ENCODE data around the gene PRKCQ. TPM values are rescaled to one million over a fixed set of nuclear protein-coding genes. Genes with fewer than 3 reads are reported as not detected.

The PRKCQ gene
- total RNA-seq, 1 donor from 2014 or later: 3.5 TPM

DNA sequence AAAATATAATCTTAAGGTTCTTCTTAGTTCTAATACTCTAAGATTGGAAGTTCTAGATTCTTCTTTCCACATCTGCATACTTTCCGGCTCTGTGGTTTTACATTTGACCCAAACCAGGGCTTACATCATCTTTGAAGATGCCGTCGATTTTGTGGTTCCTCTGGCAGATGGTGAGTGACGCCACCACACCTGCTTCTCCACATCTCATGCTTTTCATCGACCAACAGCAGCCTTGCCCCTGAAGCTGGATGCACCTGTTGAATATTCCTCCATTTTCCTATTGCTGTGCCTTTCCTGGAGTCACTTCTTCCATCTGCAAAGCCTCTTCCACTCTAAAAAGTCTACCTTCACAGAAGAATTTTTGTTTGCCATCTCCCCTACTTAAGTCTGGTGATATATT, 121.3 kb downstream of the PRKCQ start:
- DNase-seq (ENCODE audit: low spot score): no peak
- H3K79me2 ChIP-seq (ENCODE audit: low read depth): no peaks in the 10 kb centered on the region
- no peaks in the 10 kb centered on the region for H3K9me3 ChIP-seq (ENCODE audit: low read depth)
- Mint-ChIP-seq H3K27ac (no peak overlapping the region), H3K36me3 (peaks cover 29% of the 10 kb centered on the region), H3K4me3 (no peak overlapping the region), H3K27me3 (ENCODE audit: insufficient read depth, low read depth) (peaks cover 6% of the 10 kb centered on the region), H3K9me3 (peaks cover 5% of the 10 kb centered on the region), H3K4me1 (no peaks in the 10 kb centered on the region)
- no peak overlapping the region for H3K27ac ChIP-seq
- TF ChIP-seq EZH2 (IDR thresholded peaks at IDR 0.05): no peak
- TF ChIP-seq EZH2phosphoT487 (IDR thresholded peaks at IDR 0.05): no peak
- no peak for TF ChIP-seq CTCF (IDR thresholded peaks at IDR 0.05)
- H3K4me2 ChIP-seq: no peak overlapping the region
- no peaks in the 10 kb centered on the region for H3K4me1 ChIP-seq
- no peaks in the 10 kb centered on the region for H3K36me3 ChIP-seq
- no peaks in the 10 kb centered on the region for H3F3A ChIP-seq (ENCODE audit: low read depth)
- no peaks in the 10 kb centered on the region for H4K20me1 ChIP-seq (ENCODE audit: low read depth)
- no peak overlapping the region for H2AFZ ChIP-seq (replicated peaks)
- H3K27me3 ChIP-seq: no peaks in the 10 kb centered on the region
- H3K4me3 ChIP-seq: no peak overlapping the region
- no peak overlapping the region for H3K9ac ChIP-seq

GRCh38 chr10:6457376-6457775, 122.7 kb downstream of the PRKCQ start:
- no peak overlapping the region for H3K4me2 ChIP-seq
- peaks cover 26% of the 10 kb centered on the region for H3K36me3 Mint-ChIP-seq
- H3K27me3 Mint-ChIP-seq (ENCODE audit: insufficient read depth, low read depth): peaks cover 6% of the 10 kb centered on the region
- TF ChIP-seq EZH2phosphoT487 (IDR thresholded peaks at IDR 0.05) (no peak), EZH2 (IDR thresholded peaks at IDR 0.05) (no peak), CTCF (IDR thresholded peaks at IDR 0.05) (no peak)
- no peak overlapping the region for H3K4me3 ChIP-seq
- no peak overlapping the region for H2AFZ ChIP-seq (replicated peaks)
- H3K27ac ChIP-seq: no peak overlapping the region
- DNase-seq (ENCODE audit: low spot score): no peak
- H3K4me3 Mint-ChIP-seq: no peak overlapping the region
- no peaks in the 10 kb centered on the region for H3K9me3 ChIP-seq (ENCODE audit: low read depth)
- no peak overlapping the region for H3K9ac ChIP-seq
- no peak overlapping the region for H3K27ac Mint-ChIP-seq
- no peaks in the 10 kb centered on the region for H4K20me1 ChIP-seq (ENCODE audit: low read depth)
- no peaks in the 10 kb centered on the region for H3K79me2 ChIP-seq (ENCODE audit: low read depth)
- no peaks in the 10 kb centered on the region for H3K4me1 ChIP-seq
- no peaks in the 10 kb centered on the region for H3F3A ChIP-seq (ENCODE audit: low read depth)
- no peaks in the 10 kb centered on the region for H3K36me3 ChIP-seq
- H3K9me3 Mint-ChIP-seq: peaks cover 5% of the 10 kb centered on the region
- no peaks in the 10 kb centered on the region for H3K27me3 ChIP-seq
- H3K4me1 Mint-ChIP-seq: no peaks in the 10 kb centered on the region

GRCh38 chr10:6456067-6456466, 124.0 kb downstream of the PRKCQ start:
- no peaks in the 10 kb centered on the region for H3K9me3 ChIP-seq (ENCODE audit: low read depth)
- H4K20me1 ChIP-seq (ENCODE audit: low read depth): no peaks in the 10 kb centered on the region
- Mint-ChIP-seq H3K27me3 (ENCODE audit: insufficient read depth, low read depth) (peaks cover 6% of the 10 kb centered on the region), H3K27ac (no peak overlapping the region), H3K36me3 (peaks cover 25% of the 10 kb centered on the region), H3K4me1 (no peaks in the 10 kb centered on the region), H3K9me3 (peaks cover 5% of the 10 kb centered on the region), H3K4me3 (no peak overlapping the region)
- H3K27ac ChIP-seq: no peak overlapping the region
- H3K27me3 ChIP-seq: no peaks in the 10 kb centered on the region
- H3F3A ChIP-seq (ENCODE audit: low read depth): no peaks in the 10 kb centered on the region
- H3K9ac ChIP-seq: no peak overlapping the region
- no peak overlapping the region for H3K4me2 ChIP-seq
- no peaks in the 10 kb centered on the region for H3K79me2 ChIP-seq (ENCODE audit: low read depth)
- no peak for TF ChIP-seq EZH2phosphoT487 (IDR thresholded peaks at IDR 0.05)
- no peak for TF ChIP-seq EZH2 (IDR thresholded peaks at IDR 0.05)
- no peak for TF ChIP-seq CTCF (IDR thresholded peaks at IDR 0.05)
- no peaks in the 10 kb centered on the region for H3K36me3 ChIP-seq
- H3K4me3 ChIP-seq: no peak overlapping the region
- no peaks in the 10 kb centered on the region for H3K4me1 ChIP-seq
- H2AFZ ChIP-seq (replicated peaks): no peak overlapping the region
- DNase-seq (ENCODE audit: low spot score): no peak

Data from neural progenitor cell (in vitro differentiated cells).